ENCODE results near the gene GMCL2. TPM values are rescaled to one million over a fixed set of nuclear protein-coding genes. Genes with fewer than 3 reads are reported as not detected.
A peak's percentile ranks its signal among the peaks of the same experiment; 100 is the strongest.

Gene GMCL2
- total RNA-seq, 1 donor from 2014 or later = not detected

DNA sequence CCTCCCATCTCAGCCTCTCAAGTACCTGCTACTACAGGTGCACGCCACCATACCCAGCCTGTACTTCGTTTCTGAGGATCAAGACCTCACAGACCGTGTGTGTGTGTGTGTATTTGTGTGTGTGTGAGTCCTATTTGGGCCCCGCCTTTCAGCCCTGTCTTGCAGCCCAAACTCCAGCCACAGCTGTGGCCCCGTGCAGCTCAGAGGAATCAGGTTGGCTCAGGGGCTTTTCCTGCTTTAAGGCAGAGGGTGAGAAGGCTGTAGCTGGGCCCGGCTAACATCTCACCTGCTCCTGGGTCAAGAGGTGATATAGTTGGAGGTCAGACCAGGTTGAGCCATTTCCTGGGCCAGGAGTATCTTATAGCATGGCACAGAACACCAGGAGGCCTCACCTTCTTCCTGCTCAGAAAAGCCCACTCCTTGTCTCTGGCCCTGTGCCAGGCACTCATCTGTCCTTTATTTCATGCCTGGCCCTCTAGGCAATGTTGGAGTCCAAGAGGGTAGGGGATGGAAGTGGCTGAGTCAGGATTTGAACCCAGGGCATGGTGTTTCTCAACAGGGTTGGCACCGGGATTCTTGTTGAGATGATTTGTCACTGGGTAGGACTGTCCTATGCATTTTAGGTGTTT, 47.1 kb upstream of the GMCL2 start:
- no peak for TF ChIP-seq CTCF (IDR thresholded peaks at IDR 0.05)
- H3K4me1 ChIP-seq = peaks cover 66% of the 10 kb centered on the region

DNA sequence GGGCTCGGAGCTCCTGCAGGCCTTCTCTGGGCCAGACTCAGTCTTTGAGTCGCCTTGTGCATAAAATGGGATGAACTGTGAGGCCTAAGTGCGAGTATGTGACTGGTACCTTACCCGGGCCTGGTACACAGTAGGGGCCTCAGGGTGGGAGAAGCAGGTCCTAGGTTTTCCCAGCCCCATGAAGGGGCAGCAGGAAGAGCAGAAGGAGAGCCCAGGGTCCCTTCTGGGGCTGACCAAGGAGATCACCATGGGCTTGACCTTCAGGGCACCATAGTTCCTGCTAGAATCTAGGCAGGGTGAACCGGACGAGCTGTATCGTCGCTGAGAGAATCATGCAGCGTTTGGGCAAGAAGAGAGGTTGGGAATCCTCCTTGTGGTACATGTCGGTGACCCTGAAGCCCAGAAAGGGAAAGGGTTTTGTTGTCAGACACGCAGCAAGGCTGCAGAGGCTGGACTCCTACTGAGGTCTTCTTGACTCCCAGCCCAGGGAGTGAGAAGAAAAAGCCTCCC, 45.8 kb upstream of the GMCL2 start:
- no peak for TF ChIP-seq CTCF (IDR thresholded peaks at IDR 0.05)
- peak overlapping the region; percentile 98 for H3K4me3 ChIP-seq
- no peaks in the 10 kb centered on the region for H3K9me3 ChIP-seq
- peaks cover 34% of the 10 kb centered on the region for H3K36me3 ChIP-seq
- DNase-seq = no peak
- no peak for ATAC-seq
- H3K4me1 ChIP-seq = peaks cover 54% of the 10 kb centered on the region
- intact Hi-C loops (cut with DNase I) = no loop called here
- no peaks in the 10 kb centered on the region for H3K27me3 ChIP-seq
- peak overlapping the region; percentile 97 for H3K27ac ChIP-seq

More for the DNA sequence above, 47.1 kb upstream of the GMCL2 start:
- no peak for DNase-seq
- Histone ChIP-seq H3K36me3 (peaks cover 22% of the 10 kb centered on the region), H3K9me3 (no peaks in the 10 kb centered on the region), H3K4me3 (no peak overlapping the region), H3K27ac (no peak overlapping the region), H3K27me3 (no peaks in the 10 kb centered on the region)
- intact Hi-C loops (cut with DNase I) = no loop called here
- no peak for ATAC-seq

- peaks cover 41% of the 10 kb centered on the region for H3K36me3 ChIP-seq
- no peak for TF ChIP-seq CTCF (IDR thresholded peaks at IDR 0.05)
- H3K4me1 ChIP-seq = peaks cover 48% of the 10 kb centered on the region
- ATAC-seq (peak; percentile 87), DNase-seq (peak; percentile 91)
- H3K27ac ChIP-seq = peak within 1 kb of the TSS; percentile 97
- no peaks in the 10 kb centered on the region for H3K9me3 ChIP-seq
- H3K4me3 ChIP-seq = peak within 1 kb of the TSS; percentile 98
- intact Hi-C loops (cut with DNase I) = no loop called here
- H3K27me3 ChIP-seq = no peaks in the 10 kb centered on the region
These were observed 45.2 kb upstream of the GMCL2 start, which contains the start of gene PHYKPL for GRCh38 chr5:178232124-178232919. PHYKPL (minus strand) TSS chr5:178232802; CDS start chr5:178232550, 252 bp downstream.

DNA sequence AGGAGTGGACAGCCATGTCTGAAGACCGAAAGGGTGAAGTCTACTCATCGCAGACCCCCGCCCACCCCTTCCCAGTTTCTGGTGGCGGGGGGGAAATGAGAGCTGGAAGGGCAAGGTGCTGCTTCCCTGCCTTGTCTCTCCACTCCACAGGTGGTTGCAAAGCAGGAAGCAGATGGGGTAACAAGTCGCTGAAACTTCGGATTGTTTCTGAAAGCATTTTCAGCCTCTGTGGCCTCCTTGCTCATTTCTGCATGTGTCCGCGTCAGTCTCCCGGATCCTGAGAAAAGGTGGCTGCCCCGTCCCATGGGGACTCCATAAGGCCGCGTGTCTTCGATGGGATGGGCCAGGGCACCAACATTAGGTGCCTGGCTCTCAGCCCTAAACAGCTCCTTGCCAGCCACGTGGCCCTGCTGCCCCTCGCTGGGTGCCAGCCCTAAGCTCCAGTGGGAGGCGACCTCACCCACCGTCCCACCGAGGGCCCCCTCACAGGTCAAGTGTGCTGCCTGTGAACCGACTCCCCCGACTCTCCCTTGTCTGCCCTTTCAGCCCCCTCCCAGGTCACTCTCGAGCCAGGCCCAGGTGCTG, 44.5 kb upstream of the GMCL2 start:
- Histone ChIP-seq H3K36me3 (peaks cover 42% of the 10 kb centered on the region), H3K27ac (peak overlapping the region; percentile 97), H3K9me3 (no peaks in the 10 kb centered on the region), H3K4me1 (peaks cover 41% of the 10 kb centered on the region), H3K4me3 (peak overlapping the region; percentile 98), H3K27me3 (no peaks in the 10 kb centered on the region)
- intact Hi-C loops (cut with DNase I) = no loop called here
- no peak for DNase-seq
- TF ChIP-seq CTCF (IDR thresholded peaks at IDR 0.05) = no peak
- no peak for ATAC-seq

- ATAC-seq (no peak), DNase-seq (no peak)
- H3K36me3 ChIP-seq = peaks cover 44% of the 10 kb centered on the region
- no peak for TF ChIP-seq CTCF (IDR thresholded peaks at IDR 0.05)
- peaks cover 35% of the 10 kb centered on the region for H3K4me1 ChIP-seq
- no peak overlapping the region for H3K27ac ChIP-seq
- peak overlapping the region; percentile 98 for H3K4me3 ChIP-seq
- no peaks in the 10 kb centered on the region for H3K9me3 ChIP-seq
- intact Hi-C loops (cut with DNase I) = no loop called here
- no peaks in the 10 kb centered on the region for H3K27me3 ChIP-seq
These were observed 43.8 kb upstream of the GMCL2 start for GRCh38 chr5:178230879-178231538.

Data from upper lobe of right lung (tissue), 1 donor.